HEK293T (cell line): Measurements from ENCODE around the gene ATP8A2.

Experiments
- CTCF ChIA-PET: fragments of 350-600 bp; formaldehyde crosslinking; extraction: SDS; loops from one replicate; lab custom pipeline; 2021; ENCODE audit warnings: antibody characterized with exemption, inconsistent platforms; lab: Yijun Ruan, JAX
- POLR2A ChIA-PET: fragments of 350-600 bp; formaldehyde crosslinking; extraction: SDS; loops from one replicate; lab custom pipeline; 2020; ENCODE audit warnings: antibody characterized with exemption, inconsistent platforms; lab: Yijun Ruan, JAX
- DNase-seq: peaks from one replicate; pipeline ENCODE4 v3.0.0; 2012; ENCODE audit warnings: mixed read lengths; ENCODE audit errors: extremely low spot score
- ARNT ChIP-seq: fragments of 450-650 bp; IDR thresholded peaks from 2 replicates; pipeline ENCODE4 v1.6.1; 2017; ENCODE audit warnings: mild to moderate bottlenecking
- BHLHE40 ChIP-seq: fragments of 450-650 bp; IDR thresholded peaks from 2 replicates; pipeline ENCODE4 v1.6.1; 2016; ENCODE audit warnings: mild to moderate bottlenecking, moderate library complexity, borderline replicate concordance
- CTBP1 ChIP-seq: fragments of 450-650 bp; IDR thresholded peaks from 2 replicates; pipeline ENCODE4 v1.6.1; 2016; ENCODE audit warnings: borderline replicate concordance
- ELF4 ChIP-seq: fragments of 450-650 bp; IDR thresholded peaks from 2 replicates; pipeline ENCODE4 v1.6.1; 2017; ENCODE audit warnings: antibody characterized with exemption
- FOXA1 ChIP-seq: fragments of 450-650 bp; IDR thresholded peaks from 2 replicates; pipeline ENCODE4 v1.6.1; 2016; ENCODE audit warnings: mild to moderate bottlenecking
- FOXK2 ChIP-seq: fragments of 450-650 bp; IDR thresholded peaks from 2 replicates; pipeline ENCODE4 v1.6.1; 2016; ENCODE audit warnings: mild to moderate bottlenecking
- FOXM1 ChIP-seq: fragments of 450-650 bp; IDR thresholded peaks from 2 replicates; pipeline ENCODE4 v1.6.1; 2017; ENCODE audit warnings: mild to moderate bottlenecking, borderline replicate concordance
- HDGF ChIP-seq: fragments of 450-650 bp; IDR thresholded peaks from 2 replicates; pipeline ENCODE4 v1.6.1; 2017; ENCODE audit warnings: antibody characterized with exemption, borderline replicate concordance
- L3MBTL2 ChIP-seq: fragments of 450-650 bp; conservative IDR thresholded peaks from 2 replicates; pipeline ENCODE4 v1.6.1; 2016; ENCODE audit warnings: mild to moderate bottlenecking
- LEF1 ChIP-seq: fragments of 450-650 bp; IDR thresholded peaks from 2 replicates; pipeline ENCODE4 v1.6.1; 2017; ENCODE audit warnings: mild to moderate bottlenecking, borderline replicate concordance
- NFRKB ChIP-seq: fragments of 450-650 bp; IDR thresholded peaks from 2 replicates; pipeline ENCODE4 v1.6.1; 2016; ENCODE audit warnings: mild to moderate bottlenecking, moderate library complexity
- PKNOX1 ChIP-seq: fragments of 450-650 bp; IDR thresholded peaks from 2 replicates; pipeline ENCODE4 v1.6.1; 2016
- SP1 ChIP-seq: fragments of 450-650 bp; IDR thresholded peaks from 2 replicates; pipeline ENCODE4 v1.6.1; 2017
- SUZ12 ChIP-seq: fragments of 450-650 bp; IDR thresholded peaks from 2 replicates; pipeline ENCODE4 v1.6.1; 2016; ENCODE audit warnings: mild to moderate bottlenecking
- TARDBP ChIP-seq: fragments of 450-650 bp; IDR thresholded peaks from 2 replicates; pipeline ENCODE4 v1.6.1; 2016
- ZNF384 ChIP-seq: fragments of 450-650 bp; IDR thresholded peaks from 2 replicates; pipeline ENCODE4 v1.6.1; 2016

The ATP8A2 gene

DNA sequence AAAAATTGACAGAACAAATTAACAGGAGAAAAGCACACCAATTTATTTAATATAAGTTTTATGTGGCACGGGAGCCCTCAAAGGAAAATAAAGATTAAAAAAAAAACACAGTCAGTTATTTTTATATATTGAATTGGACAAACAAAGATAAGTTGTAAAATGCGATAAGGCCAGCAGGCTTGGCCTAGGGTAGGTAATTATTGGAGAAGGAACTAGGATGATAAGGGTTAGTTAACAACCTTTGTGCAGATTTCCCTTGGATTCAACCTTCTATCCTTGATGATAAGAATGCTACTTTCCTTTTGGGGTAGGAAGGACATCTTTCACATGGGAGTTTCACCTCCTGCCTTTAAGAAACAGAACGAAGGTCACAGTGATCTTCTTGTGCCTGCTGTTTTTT, 427.2 kb downstream of the ATP8A2 start:
- DNase-seq, result no peak
- CTCF ChIA-PET, result no interaction called here
- TF ChIP-seq FOXM1 (no peak), HDGF (no peak), LEF1 (no peak), NFRKB (no peak), L3MBTL2 (no peak), ZNF384 (no peak), SUZ12 (no peak), SP1 (no peak), TARDBP (no peak), BHLHE40 (no peak)
- POLR2A ChIA-PET, result no interaction called here

DNA sequence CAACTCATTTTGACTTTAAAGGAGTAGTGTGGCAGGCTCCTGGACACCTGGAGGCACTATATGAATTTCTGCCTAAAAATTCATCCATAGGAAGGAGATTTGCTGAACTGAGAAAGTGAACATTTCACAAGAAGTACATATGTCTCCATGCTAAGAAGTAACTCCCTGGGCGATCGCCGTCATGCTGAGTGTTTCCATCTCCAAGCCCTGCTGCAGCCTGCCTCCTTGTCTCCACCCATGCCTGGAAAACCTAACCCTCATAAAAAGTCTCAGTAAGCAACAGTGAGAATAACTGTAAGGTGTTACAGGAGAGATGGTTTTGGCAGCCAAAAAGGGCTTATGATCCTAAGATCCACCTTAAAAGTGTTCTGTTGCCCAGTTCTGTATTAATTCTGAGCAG, 428.7 kb downstream of the ATP8A2 start:
- DNase-seq, result no peak
- ChIA-PET POLR2A (no interaction called here), CTCF (no interaction called here)
- TF ChIP-seq NFRKB (no peak), ELF4 (no peak), FOXM1 (no peak), L3MBTL2 (no peak), PKNOX1 (no peak), HDGF (no peak), ARNT (no peak), SP1 (no peak), BHLHE40 (no peak), ZNF384 (no peak), TARDBP (no peak), CTBP1 (no peak), FOXK2 (no peak), FOXA1 (no peak), SUZ12 (no peak)

GRCh38 chr13:25802579-25802978, 430.8 kb downstream of the ATP8A2 start:
- TF ChIP-seq SP1 (no peak), FOXK2 (no peak), FOXA1 (no peak), CTBP1 (no peak), ZNF384 (no peak), ARNT (no peak), SUZ12 (no peak), FOXM1 (no peak), TARDBP (no peak), BHLHE40 (no peak), ELF4 (no peak), HDGF (no peak), L3MBTL2 (no peak), NFRKB (no peak), PKNOX1 (no peak), LEF1 (no peak)
- POLR2A ChIA-PET, result interaction anchor here (0.9 kb wide), 1 partner anchor 71 kb away, joined by 3 read pairs; no protein-coding TSS in a partner anchor
- no peak for DNase-seq

DNA sequence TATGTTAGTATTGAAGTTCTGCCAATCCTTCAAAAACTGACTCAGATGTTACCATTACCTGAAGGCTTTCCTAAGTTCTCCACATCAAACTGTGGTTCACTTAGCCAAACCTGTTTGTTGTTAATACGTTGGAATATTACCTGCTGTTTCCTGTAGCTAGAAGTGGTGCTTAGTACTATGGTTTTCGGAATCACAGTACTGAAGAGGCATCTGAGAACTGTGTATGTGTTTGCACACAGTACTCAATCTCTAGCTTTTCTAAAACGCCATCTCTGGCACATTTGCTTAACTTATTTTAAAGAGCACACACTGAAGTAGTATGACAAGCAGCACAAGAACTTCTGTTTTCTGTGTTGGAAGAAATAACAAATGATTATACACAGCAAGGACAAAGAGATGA, 431.9 kb downstream of the ATP8A2 start:
- CTCF ChIA-PET, result no interaction called here

More at GRCh38 chr13:25802579-25802978, 430.8 kb downstream of the ATP8A2 start:
- CTCF ChIA-PET, result interaction anchor here (0.6 kb wide), 1 partner anchor 210 kb away, joined by 3 read pairs; no protein-coding TSS in a partner anchor

GRCh38 chr13:25806264-25806974, 434.6 kb downstream of the ATP8A2 start:
- POLR2A ChIA-PET, result no interaction called here
- TF ChIP-seq TARDBP, result no peak
- TF ChIP-seq SP1, result no peak
- no peak for TF ChIP-seq CTBP1
- CTCF ChIA-PET, result no interaction called here
- no peak for DNase-seq

More for the DNA sequence above, 431.9 kb downstream of the ATP8A2 start:
- TF ChIP-seq FOXK2 (no peak), ARNT (no peak), LEF1 (no peak), TARDBP (no peak), FOXA1 (no peak), ZNF384 (no peak), SP1 (no peak), L3MBTL2 (no peak), CTBP1 (no peak), BHLHE40 (no peak), SUZ12 (no peak), PKNOX1 (no peak), ELF4 (no peak), FOXM1 (no peak), HDGF (no peak), NFRKB (no peak)
- DNase-seq, result no peak
- POLR2A ChIA-PET, result no interaction called here

GRCh38 chr13:25807562-25807961, 435.8 kb downstream of the ATP8A2 start:
- TF ChIP-seq SP1 (no peak), TARDBP (no peak), CTBP1 (no peak), LEF1 (no peak), BHLHE40 (no peak), FOXA1 (no peak), NFRKB (no peak), ELF4 (no peak), PKNOX1 (no peak), FOXK2 (no peak), FOXM1 (no peak), ARNT (no peak), L3MBTL2 (no peak), ZNF384 (no peak), HDGF (no peak), SUZ12 (no peak)
- POLR2A ChIA-PET, result no interaction called here
- CTCF ChIA-PET, result no interaction called here
- DNase-seq, result no peak
